A549 treated with ZK216348 at 1 μM for 4 hours (cell line): Measurements from ENCODE around the gene TFDP2. TPM values are rescaled to one million over a fixed set of nuclear protein-coding genes. Genes with fewer than 3 reads are reported as not detected.

ENCODE experiments used
- total RNA-seq: library from RNA; stranded (reverse); fragments of 200-300 nt; extraction: Qiagen RNA extraction; gene quantifications from 5 replicates; pipeline ENCODE4 v1.2.3, GENCODE V29; 2022; ENCODE audit warnings: low read depth

Gene TFDP2
- 14.0 to 20.7 TPM (median 17.2 TPM) in 5 replicates for total RNA-seq

GRCh38 chr3:142148792-142149672, at the start of gene TFDP2:
TSS of gene TFDP2 (minus strand) at chr3:142149544. CDS start at chr3:142101749, 47,795 bp downstream.

Other genes with a start within 250 kb of the TFDP2 start
- gene GK5, start 76.0 kb upstream of the TFDP2 start, total RNA-seq: 4.3 to 9.4 TPM (median 6.4 TPM) in 5 replicates